Panc1 (cell line): Measurements from ENCODE around the gene MTHFD1L. TPM values are rescaled to one million over a fixed set of nuclear protein-coding genes. Genes with fewer than 3 reads are reported as not detected.

Source experiments
- ATAC-seq: fragments of 200-7000 bp; cut with Tn5 transposase; 2 replicates; pipeline ENCODE4 v1.9.1; 2020; ENCODE audit warnings: mild to moderate bottlenecking, moderate library complexity
- BruUV-seq: library from RNA; stranded (reverse); fragments of 400-500 nt; replicated peaks from 2 replicates; lab custom pipeline; 2021; lab: Mats Ljungman, UMichigan
- CTCF ChIA-PET: fragments of 300-600 bp; sonication (Branson Sonifier 250); formaldehyde crosslinking; loops from one replicate; lab custom pipeline; 2022; ENCODE audit warnings: antibody characterized with exemption; lab: Charles Lee
- POLR2A ChIA-PET: fragments of 300-600 bp; sonication (Branson Sonifier 250); formaldehyde crosslinking; loops from one replicate; lab custom pipeline; 2022; ENCODE audit warnings: antibody characterized with exemption; lab: Charles Lee
- DNase-seq: peaks from one replicate; pipeline ENCODE4 v3.0.0-alpha.2; 2010; ENCODE audit warnings: low read depth, low spot score
- H3K27ac ChIP-seq: 2 replicates; pipeline ENCODE4 v1.5.1; 2011; ENCODE audit warnings: mild to moderate bottlenecking, low read length, inconsistent platforms
- H3K27me3 ChIP-seq: fragments of 200-500 bp; sonication (Bioruptor generic); 2 replicates; pipeline ENCODE4 v1.6.0; 2014; ENCODE audit warnings: low read length, inconsistent platforms; ENCODE audit not compliant: control insufficient read depth, insufficient read depth
- H3K36me3 ChIP-seq: fragments of 200-500 bp; sonication (Bioruptor generic); 2 replicates; pipeline ENCODE4 v1.5.1; 2014; ENCODE audit warnings: inconsistent platforms, mild to moderate bottlenecking, low read length, moderate library complexity; ENCODE audit not compliant: control insufficient read depth, insufficient read depth
- H3K4me1 ChIP-seq: 2 replicates; pipeline ENCODE4 v1.5.1; 2011; ENCODE audit warnings: inconsistent platforms, mild to moderate bottlenecking, low read length, moderate library complexity; ENCODE audit not compliant: control insufficient read depth, insufficient read depth
- H3K4me3 ChIP-seq, 2 experiments: 2 replicates each; pipeline ENCODE4 v1.5.1; 2011 to 2012; ENCODE audit warnings: low read depth in 2 of 2, low read length in 2 of 2, mild to moderate bottlenecking in 2 of 2, inconsistent platforms in 1 of 2, moderate library complexity in 1 of 2
- H3K9me3 ChIP-seq: fragments of 200-500 bp; sonication (Bioruptor generic); 2 replicates; pipeline ENCODE4 v1.5.1; 2014; ENCODE audit warnings: low read depth, mild to moderate bottlenecking, inconsistent platforms, low read length, moderate library complexity; ENCODE audit not compliant: control insufficient read depth, insufficient read depth
- CTCF ChIP-seq: fragments of 450-650 bp; IDR thresholded peaks from 2 replicates; pipeline ENCODE4 v1.5.1; 2017; ENCODE audit warnings: mild to moderate bottlenecking
- POLR2AphosphoS5 ChIP-seq: IDR thresholded peaks from 2 replicates; pipeline ENCODE4 v1.6.1; 2012; ENCODE audit warnings: mild to moderate bottlenecking, low read depth, low read length, moderate library complexity
- REST ChIP-seq, 2 experiments: IDR thresholded peaks; 2 replicates each; pipeline ENCODE4 v1.6.1; 2011 to 2012; ENCODE audit warnings: low read depth in 2 of 2, control low read depth in 1 of 2, low read length in 1 of 2, mild to moderate bottlenecking in 1 of 2, moderate library complexity in 1 of 2; ENCODE audit not compliant: insufficient read depth in 1 of 2
- SIN3A ChIP-seq: IDR thresholded peaks from 2 replicates; pipeline ENCODE4 v1.6.1; 2012; ENCODE audit warnings: low read depth, mild to moderate bottlenecking, low read length, moderate library complexity, borderline replicate concordance; ENCODE audit not compliant: insufficient read depth
- TCF7L2 ChIP-seq: IDR thresholded peaks from 2 replicates; pipeline ENCODE4 v1.6.1; 2011; ENCODE audit warnings: mild to moderate bottlenecking, low read depth, low read length, inconsistent platforms
- in situ Hi-C: cut with HindIII; loops from 2 replicates; pipeline ENCODE4 v1.10.0; 2016; ENCODE audit warnings: low sequenced_read_pairs, low pct_unique_long_range_greater_than_20kb
- intact Hi-C: fragments of 100-400 bp; cut with micrococcal nuclease; formaldehyde crosslinking; loops from one replicate; pipeline ENCODE4 v1.10.0; 2022; ENCODE audit not compliant: unreplicated experiment
- total RNA-seq: library from RNA; stranded (reverse); gene quantifications from one replicate; pipeline ENCODE4 v1.2.1, GENCODE V29; 2021; ENCODE audit not compliant: unreplicated experiment

The MTHFD1L gene
- total RNA-seq, 1 experiment from 2014 or later, result 76.2 TPM

DNA sequence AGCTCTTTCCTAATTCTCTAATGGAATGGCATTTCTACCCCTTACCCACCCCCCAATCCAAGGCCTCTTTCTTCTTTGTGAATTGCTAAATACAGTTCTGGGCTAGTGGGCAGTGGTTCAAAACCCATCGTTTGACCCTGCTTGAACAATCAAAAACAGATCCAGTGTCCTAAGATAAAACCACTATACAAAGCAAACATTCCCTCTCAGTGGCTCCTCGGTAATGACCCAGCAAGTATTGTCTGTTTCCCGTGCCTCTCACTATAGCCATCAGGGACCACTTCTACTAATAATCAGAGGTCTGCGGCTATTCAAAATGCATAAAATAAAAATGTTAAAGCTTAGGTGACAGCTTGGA lies 230.7 kb downstream of the MTHFD1L start:
- H3K36me3 ChIP-seq, result 0 out of 2 replicates have a peak, but pooled peaks cover 4% of the 10 kb centered on the region
- H3K27ac ChIP-seq, result no peak overlapping the region
- H3K4me1 ChIP-seq, result no peaks in the 10 kb centered on the region
- no peak for TF ChIP-seq SIN3A
- TF ChIP-seq POLR2AphosphoS5, result no peak
- TF ChIP-seq TCF7L2, result no peak
- no peak for TF ChIP-seq CTCF
- TF ChIP-seq REST (IDR thresholded peaks at IDR 0.05; ENCODE audit: insufficient read depth in 1 of 2, low read depth in 2 of 2, low read length in 1 of 2), result no peak
- POLR2A ChIA-PET, result interaction anchor here (0.6 kb wide), 1 partner anchor 50 kb away, joined by 4 read pairs; no protein-coding TSS in a partner anchor
- CTCF ChIA-PET, result no interaction called here
- in situ Hi-C loops, result no loop called here
- intact Hi-C loops, result no loop called here
- H3K9me3 ChIP-seq, result no peaks in the 10 kb centered on the region
- no peak overlapping the region for H3K4me3 ChIP-seq
- BruUV-seq, result no TSS peak
- no peak for ATAC-seq
- H3K27me3 ChIP-seq, result no peaks in the 10 kb centered on the region
- DNase-seq, result no peak

GRCh38 chr6:151096691-151097606 lies 231.4 kb downstream of the MTHFD1L start:
- TF ChIP-seq SIN3A, result no peak
- no peak for TF ChIP-seq REST (IDR thresholded peaks at IDR 0.05; ENCODE audit: insufficient read depth in 1 of 2, low read depth in 2 of 2, low read length in 1 of 2)
- TF ChIP-seq CTCF, result no peak
- no peak for TF ChIP-seq POLR2AphosphoS5
- no peak for TF ChIP-seq TCF7L2
- ATAC-seq (no peak), DNase-seq (no peak)
- no peaks in the 10 kb centered on the region for H3K27me3 ChIP-seq
- no TSS peak for BruUV-seq
- intact Hi-C loops, result no loop called here
- ChIA-PET CTCF (no interaction called here), POLR2A (interaction anchor here (0.6 kb wide), 1 partner anchor 15 kb away, joined by 3 read pairs; no protein-coding TSS in a partner anchor)
- H3K9me3 ChIP-seq, result no peaks in the 10 kb centered on the region
- H3K36me3 ChIP-seq, result 0 out of 2 replicates have a peak, but pooled peaks cover 4% of the 10 kb centered on the region
- H3K27ac ChIP-seq, result no peak overlapping the region
- in situ Hi-C loops, result no loop called here
- no peak overlapping the region for H3K4me3 ChIP-seq
- H3K4me1 ChIP-seq, result no peaks in the 10 kb centered on the region
